IMR-90 (cell line): ENCODE measurements around the gene ENOX1.

Experiments used
- CEBPB ChIP-seq: IDR thresholded peaks from 2 replicates; pipeline ENCODE4 v1.6.1; 2012; ENCODE audit warnings: low read depth, low read length, improper control_type of control experiment
- CHD1 ChIP-seq: IDR thresholded peaks from 2 replicates; pipeline ENCODE4 v1.6.1; 2012; ENCODE audit warnings: low read depth, low read length, improper control_type of control experiment
- CTCF ChIP-seq: conservative IDR thresholded peaks from 2 replicates; pipeline ENCODE4 v1.5.1; 2012; ENCODE audit warnings: mild to moderate bottlenecking, low read depth, low read length, improper control_type of control experiment
- ELK1 ChIP-seq: fragments of 150-350 bp; IDR thresholded peaks from 2 replicates; pipeline ENCODE4 v1.6.1; 2016; ENCODE audit warnings: low read depth, mild to moderate bottlenecking, low read length, moderate library complexity, borderline replicate concordance
- FOS ChIP-seq: fragments of 150-350 bp; IDR thresholded peaks from 2 replicates; pipeline ENCODE4 v1.6.1; 2016; ENCODE audit warnings: low read depth, low read length
- MAZ ChIP-seq: IDR thresholded peaks from 2 replicates; pipeline ENCODE4 v1.6.1; 2012; ENCODE audit warnings: low read depth, mild to moderate bottlenecking, low read length, improper control_type of control experiment, moderate library complexity, borderline replicate concordance
- MXI1 ChIP-seq: IDR thresholded peaks from 2 replicates; pipeline ENCODE4 v1.6.1; 2012; ENCODE audit warnings: low read depth, mild to moderate bottlenecking, low read length, moderate library complexity, borderline replicate concordance
- POLR2A ChIP-seq: IDR thresholded peaks from 2 replicates; pipeline ENCODE4 v1.6.1; 2012; ENCODE audit warnings: mild to moderate bottlenecking, low read depth, low read length
- RCOR1 ChIP-seq: IDR thresholded peaks from 2 replicates; pipeline ENCODE4 v1.6.1; 2012; ENCODE audit warnings: mild to moderate bottlenecking, low read length, improper control_type of control experiment; ENCODE audit not compliant: insufficient replicate concordance
- RFX5 ChIP-seq: IDR thresholded peaks from 2 replicates; pipeline ENCODE4 v1.8.0; 2012; ENCODE audit warnings: low read depth, mild to moderate bottlenecking, low read length, moderate library complexity
- USF2 ChIP-seq: fragments of 150-350 bp; IDR thresholded peaks from 2 replicates; pipeline ENCODE4 v1.6.1; 2017; ENCODE audit warnings: mild to moderate bottlenecking, antibody characterized with exemption, low read length, low read depth

- no peak for TF ChIP-seq CTCF
- TF ChIP-seq MXI1: no peak
- no peak for TF ChIP-seq USF2
- TF ChIP-seq CEBPB: peak; percentile 81
- no peak for TF ChIP-seq POLR2A
- TF ChIP-seq ELK1: no peak
- no peak for TF ChIP-seq FOS
- TF ChIP-seq CHD1: no peak
- no peak for TF ChIP-seq RFX5
- no peak for TF ChIP-seq RCOR1
- TF ChIP-seq MAZ: no peak
Observed at GRCh38 chr13:43232873-43233265, 553.9 kb downstream of the ENOX1 start.
